Naive thymus-derived CD4-positive, alpha-beta T cell (primary cell): Measurements from ENCODE around the gene ATG5. TPM values are rescaled to one million over a fixed set of nuclear protein-coding genes. Genes with fewer than 3 reads are reported as not detected.

ENCODE experiments used
- ATAC-seq: fragments of 150-1000 bp; cut with Tn5 transposase; 2 replicates; pipeline ENCODE4 v1.10.0; 2021; ENCODE audit warnings: mild to moderate bottlenecking, moderate library complexity
- CTCF ChIA-PET: fragments of 350-600 bp; sonication (Branson Sonifier 250); formaldehyde crosslinking; loops from one replicate; lab custom pipeline; 2021; ENCODE audit warnings: antibody characterized with exemption; lab: Charles Lee
- POLR2A ChIA-PET: fragments of 350-600 bp; sonication (Branson Sonifier 250); formaldehyde crosslinking; loops from one replicate; lab custom pipeline; 2021; ENCODE audit warnings: antibody characterized with exemption, inconsistent platforms; lab: Charles Lee
- DNase-seq, 9 donors: peaks; one replicate each; pipeline versions ENCODE4 v3.0.0 to v3.0.0-alpha.2; 2020 to 2022; ENCODE audit warnings: mixed read lengths in 1 of 9
- H3K27ac ChIP-seq: one replicate; pipeline ENCODE4 v1.7.0; 2013; ENCODE audit warnings: mild to moderate bottlenecking, low read depth, low read length, moderate library complexity
- H3K27me3 ChIP-seq, 2 donors: one replicate each; pipeline ENCODE4 v1.7.0; 2013; ENCODE audit warnings: low read length in 2 of 2, mild to moderate bottlenecking in 2 of 2, moderate library complexity in 2 of 2; ENCODE audit not compliant: control insufficient read depth in 2 of 2, insufficient read depth in 2 of 2
- H3K36me3 ChIP-seq, 3 experiments: 1 replicate in 2 of 3; 2 replicates in 1 of 3; pipeline ENCODE4 v1.7.0; 2013; ENCODE audit warnings: low read length in 3 of 3, mild to moderate bottlenecking in 3 of 3, moderate library complexity in 1 of 3; ENCODE audit not compliant: insufficient read depth in 3 of 3, control insufficient read depth in 2 of 3
- H3K4me1 ChIP-seq, 2 donors: one replicate each; pipeline ENCODE4 v1.7.0; 2013; ENCODE audit warnings: low read length in 2 of 2, mild to moderate bottlenecking in 2 of 2, moderate library complexity in 1 of 2; ENCODE audit not compliant: control insufficient read depth in 2 of 2, insufficient read depth in 2 of 2
- H3K4me3 ChIP-seq: 2 replicates; pipeline ENCODE4 v1.7.0; 2013; ENCODE audit warnings: mild to moderate bottlenecking, low read length
- H3K9me3 ChIP-seq, 3 experiments: 1 replicate in 2 of 3; 2 replicates in 1 of 3; pipeline ENCODE4 v1.7.0; 2013; ENCODE audit warnings: low read length in 3 of 3; ENCODE audit not compliant: control insufficient read depth in 2 of 3
- H3K27ac Mint-ChIP-seq, 9 donors: one replicate each; pipeline ENCODE4 v1.8.0; 2020 to 2022; ENCODE audit warnings: mixed read lengths in 9 of 9, mild to moderate bottlenecking in 8 of 9, moderate library complexity in 5 of 9, inconsistent platforms in 2 of 9
- H3K27me3 Mint-ChIP-seq, 5 donors: one replicate each; pipeline ENCODE4 v1.8.0; 2021 to 2022; ENCODE audit warnings: mixed read lengths in 5 of 5, mild to moderate bottlenecking in 1 of 5
- H3K36me3 Mint-ChIP-seq, 5 donors: one replicate each; pipeline ENCODE4 v1.8.0; 2020 to 2022; ENCODE audit warnings: mixed read lengths in 5 of 5, mild to moderate bottlenecking in 3 of 5, inconsistent platforms in 1 of 5
- H3K4me1 Mint-ChIP-seq, 7 donors: one replicate each; pipeline ENCODE4 v1.8.0; 2020 to 2022; ENCODE audit warnings: mixed read lengths in 7 of 7, mild to moderate bottlenecking in 3 of 7, inconsistent platforms in 1 of 7
- H3K4me3 Mint-ChIP-seq, 10 donors: one replicate each; pipeline ENCODE4 v1.8.0; 2020 to 2022; ENCODE audit warnings: mild to moderate bottlenecking in 10 of 10, mixed read lengths in 10 of 10, moderate library complexity in 6 of 10, inconsistent platforms in 2 of 10
- H3K9me3 Mint-ChIP-seq, 11 donors: one replicate each; pipeline ENCODE4 v1.8.0; 2020 to 2022; ENCODE audit warnings: mixed read lengths in 11 of 11, mild to moderate bottlenecking in 4 of 11, inconsistent platforms in 1 of 11, moderate library complexity in 1 of 11
- intact Hi-C, 2 donors: fragments of 100-400 bp; cut with micrococcal nuclease; formaldehyde crosslinking; loops; one replicate each; pipeline ENCODE4 v1.15.1; 2023
- polyA plus RNA-seq, 2 donors: library from polyadenylated mRNA; unstranded; fragments of 300-500 nt; fragmentation: Illumina TruSeq; gene quantifications; one replicate each; pipeline ENCODE4 v1.2.3, GENCODE V29; 2021
- total RNA-seq, 6 experiments: library from RNA in 5 of 6; stranded (reverse) in 5 of 6; gene quantifications; 1 replicate in 5 of 6; 2 replicates in 1 of 6; pipeline ENCODE4 v1.2.3 and lab custom pipeline; 2021 to 2026

Gene ATG5
- total and polyA plus RNA-seq, 7 experiments from 2014 or later: 24.0 to 32.9 (median 28.8) TPM

DNA sequence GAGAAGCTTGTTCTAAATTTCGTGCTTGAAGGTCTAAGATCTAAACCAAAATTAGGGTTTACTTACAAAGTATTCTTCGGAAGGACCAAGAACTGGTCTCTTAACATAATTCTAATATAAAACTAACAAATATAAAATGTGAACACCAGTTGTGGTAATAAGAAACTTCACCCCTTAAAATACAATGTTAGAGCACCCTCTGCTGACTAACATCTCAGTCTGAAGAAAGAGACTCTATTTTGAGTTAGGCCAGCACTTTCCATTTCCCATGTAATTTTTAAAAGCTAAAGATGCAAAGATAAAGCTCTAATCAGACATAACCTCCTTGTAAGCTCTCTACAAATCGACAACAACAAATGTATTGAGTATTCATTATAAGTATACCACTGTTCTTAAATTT is 24.6 kb downstream of the ATG5 start:
- CTCF ChIA-PET: interaction anchor here (1.0 to 1.1 kb wide), 2 partner anchors 271 to 869 kb away, joined by 3 to 6 read pairs; no protein-coding TSS in a partner anchor
- H3K27me3 ChIP-seq: no peaks in the 10 kb centered on the region
- H3K36me3 ChIP-seq: no peaks in the 10 kb centered on the region
- peaks cover 0 to 9% (median 3%) of the 10 kb centered on the region in 5 donors for H3K36me3 Mint-ChIP-seq
- H3K4me1 ChIP-seq: no peaks in the 10 kb centered on the region
- no peaks in the 10 kb centered on the region for H3K27me3 Mint-ChIP-seq
- no peak for ATAC-seq
- DNase-seq: peak in 5 of 9 donors; percentile 4 to 22 (median 19)
- no peaks in the 10 kb centered on the region for H3K9me3 ChIP-seq
- H3K4me3 ChIP-seq: no peak overlapping the region
- POLR2A ChIA-PET: no interaction called here
- intact Hi-C loops: loop anchor here (1.0 to 10.0 kb wide), 8 partner anchors 210 to 1216 kb away; no protein-coding TSS in a partner anchor
- no peaks in the 10 kb centered on the region for H3K9me3 Mint-ChIP-seq
- no peak overlapping the region for H3K27ac ChIP-seq
- H3K4me1 Mint-ChIP-seq: peaks cover 4 to 32% (median 12%) of the 10 kb centered on the region in 7 donors
- peak overlapping the region in 1 of 10 donors; percentile 10 for H3K4me3 Mint-ChIP-seq
- H3K27ac Mint-ChIP-seq: no peak overlapping the region

DNA sequence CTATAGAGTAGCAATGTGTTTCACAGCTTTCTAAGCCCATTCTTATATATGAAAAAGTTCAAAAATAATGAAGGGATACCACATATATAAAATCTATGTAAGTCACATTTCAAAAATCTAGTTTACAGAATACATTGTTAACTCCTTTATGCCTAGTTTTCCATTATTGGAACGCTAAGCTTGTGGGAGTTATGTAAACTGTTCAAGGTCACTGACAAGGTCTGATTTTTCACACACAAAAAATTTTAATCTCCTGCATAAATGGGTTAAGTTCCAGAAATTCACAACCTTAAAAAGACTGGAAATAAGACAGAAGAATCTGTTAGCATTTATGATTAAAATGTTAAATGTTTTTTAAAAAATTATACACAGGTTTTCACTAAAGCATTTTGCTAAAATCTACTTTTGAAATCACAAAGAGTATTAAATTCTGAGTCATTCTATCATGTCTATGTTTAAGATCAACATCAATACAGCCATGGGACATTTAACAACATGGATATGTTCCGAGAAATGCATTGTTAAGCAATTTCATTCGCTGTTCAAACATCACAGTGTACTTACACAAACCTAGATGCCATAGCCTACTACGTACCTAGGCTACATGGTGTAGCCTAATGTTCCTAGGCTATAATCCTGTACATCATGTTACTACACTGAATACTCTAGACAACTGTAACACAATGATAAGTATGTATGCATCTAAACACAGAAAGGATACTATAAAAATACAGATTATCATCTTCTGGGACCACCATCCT is 25.4 kb downstream of the ATG5 start:
- ATAC-seq: no peak
- Mint-ChIP-seq H3K4me1 (peaks cover 4 to 27% (median 8%) of the 10 kb centered on the region in 7 donors), H3K36me3 (peaks cover 0 to 4% (median 3%) of the 10 kb centered on the region in 5 donors), H3K27me3 (no peaks in the 10 kb centered on the region), H3K27ac (no peak overlapping the region), H3K9me3 (no peaks in the 10 kb centered on the region), H3K4me3 (no peak overlapping the region)
- H3K27me3 ChIP-seq: no peaks in the 10 kb centered on the region
- ChIA-PET CTCF (interaction anchor here (0.6 to 1.0 kb wide), 2 partner anchors 35 to 869 kb away, joined by 3 to 6 read pairs; no protein-coding TSS in a partner anchor), POLR2A (no interaction called here)
- no peaks in the 10 kb centered on the region for H3K4me1 ChIP-seq
- H3K27ac ChIP-seq: no peak overlapping the region
- DNase-seq: no peak
- no peaks in the 10 kb centered on the region for H3K9me3 ChIP-seq
- no peak overlapping the region for H3K4me3 ChIP-seq
- intact Hi-C loops: loop anchor here (2.0 to 10.0 kb wide), 4 partner anchors 209 to 1215 kb away; no protein-coding TSS in a partner anchor
- no peaks in the 10 kb centered on the region for H3K36me3 ChIP-seq

DNA sequence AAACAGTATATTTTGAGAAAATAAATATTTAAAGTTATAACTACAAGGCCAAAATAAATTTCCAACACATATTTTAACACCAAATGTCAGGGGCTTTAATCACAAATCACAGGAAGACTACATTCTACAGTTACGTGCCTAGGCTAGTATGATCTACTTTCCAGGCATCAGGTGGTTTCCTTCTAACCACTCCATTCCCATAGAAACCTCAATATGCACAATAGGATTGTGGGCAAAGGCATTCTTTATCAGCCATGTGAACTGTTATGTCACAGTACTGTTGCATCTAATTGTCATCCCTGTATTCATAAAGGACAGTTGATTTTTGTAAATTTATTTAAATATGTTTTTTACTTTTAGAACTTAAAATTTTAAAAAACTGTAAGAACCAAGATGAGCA is 32.4 kb downstream of the ATG5 start:
- ATAC-seq (no peak), DNase-seq (no peak)
- H3K9me3 ChIP-seq: no peaks in the 10 kb centered on the region
- no peak overlapping the region for H3K27ac ChIP-seq
- Mint-ChIP-seq H3K36me3 (peaks cover 8 to 39% (median 26%) of the 10 kb centered on the region in 5 donors), H3K4me3 (no peak overlapping the region), H3K9me3 (peaks cover 0 to 7% (median 0%) of the 10 kb centered on the region in 11 donors), H3K4me1 (peaks cover 3 to 32% (median 17%) of the 10 kb centered on the region in 7 donors), H3K27me3 (no peaks in the 10 kb centered on the region), H3K27ac (no peak overlapping the region)
- H3K4me1 ChIP-seq: no peaks in the 10 kb centered on the region
- H3K36me3 ChIP-seq: peaks cover 0 to 15% (median 6%) of the 10 kb centered on the region in 3 experiments
- no peak overlapping the region for H3K4me3 ChIP-seq
- ChIA-PET POLR2A (interaction anchor here (0.7 kb wide), 1 partner anchor 36 kb away, joined by 4 read pairs; no protein-coding TSS in a partner anchor), CTCF (interaction anchor here (0.6 kb wide), 1 partner anchor 9 kb away, joined by 5 read pairs; no protein-coding TSS in a partner anchor)
- H3K27me3 ChIP-seq: no peaks in the 10 kb centered on the region
- intact Hi-C loops: no loop called here

DNA sequence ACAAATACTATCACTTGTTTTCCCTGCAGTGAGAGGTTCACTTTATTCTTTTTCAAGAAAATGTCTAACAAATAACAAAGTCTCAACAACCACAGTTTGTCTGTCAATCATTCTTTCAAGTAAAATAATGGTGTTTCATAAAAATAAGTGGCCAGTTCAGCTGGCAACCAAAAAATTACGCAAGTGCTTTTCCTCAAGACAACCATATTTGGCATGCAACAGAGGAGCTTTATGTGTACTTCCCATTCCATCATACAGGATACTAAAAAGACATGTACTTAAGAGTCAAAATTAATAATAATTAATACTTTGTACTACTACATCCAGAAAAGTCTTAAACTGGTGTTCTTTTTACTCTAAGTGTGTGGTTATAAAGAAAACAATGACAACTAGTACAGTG is 34.6 kb downstream of the ATG5 start:
- H3K27ac Mint-ChIP-seq: no peak overlapping the region
- H3K36me3 Mint-ChIP-seq: peaks cover 8 to 55% (median 36%) of the 10 kb centered on the region in 5 donors
- no peaks in the 10 kb centered on the region for H3K27me3 ChIP-seq
- H3K36me3 ChIP-seq: peaks cover 0 to 15% (median 6%) of the 10 kb centered on the region in 3 experiments
- ChIA-PET CTCF (no interaction called here), POLR2A (no interaction called here)
- H3K27ac ChIP-seq: no peak overlapping the region
- H3K4me3 ChIP-seq: no peak overlapping the region
- DNase-seq (no peak), ATAC-seq (no peak)
- H3K9me3 Mint-ChIP-seq: peaks cover 0 to 7% (median 0%) of the 10 kb centered on the region in 11 donors
- H3K27me3 Mint-ChIP-seq: no peaks in the 10 kb centered on the region
- H3K4me1 ChIP-seq: no peaks in the 10 kb centered on the region
- H3K4me1 Mint-ChIP-seq: peaks cover 7 to 46% (median 31%) of the 10 kb centered on the region in 7 donors
- H3K9me3 ChIP-seq: no peaks in the 10 kb centered on the region
- H3K4me3 Mint-ChIP-seq: no peak overlapping the region
- intact Hi-C loops: no loop called here

DNA sequence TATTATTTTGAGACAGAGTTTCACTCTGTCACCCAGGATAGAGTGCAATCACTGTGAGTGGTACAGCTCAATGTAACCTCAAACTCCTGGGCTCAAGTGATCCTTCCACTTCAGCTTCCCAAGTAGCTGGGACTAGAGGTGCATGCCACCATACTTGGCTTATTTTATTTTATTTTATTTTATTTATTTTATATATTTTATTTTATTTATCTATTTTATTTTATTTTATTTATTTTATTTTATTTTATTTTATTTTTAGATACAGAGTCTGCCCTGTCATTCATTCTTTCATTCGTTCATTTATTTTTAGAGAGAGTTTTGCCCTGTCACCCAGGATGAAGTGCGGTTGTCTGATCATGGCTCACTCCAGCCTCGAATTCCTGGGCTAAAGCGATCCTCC is 35.5 kb downstream of the ATG5 start:
- DNase-seq: no peak
- Histone ChIP-seq H3K4me1 (no peaks in the 10 kb centered on the region), H3K27ac (no peak overlapping the region), H3K36me3 (peaks cover 0 to 15% (median 6%) of the 10 kb centered on the region in 3 experiments), H3K9me3 (no peaks in the 10 kb centered on the region), H3K4me3 (no peak overlapping the region), H3K27me3 (no peaks in the 10 kb centered on the region)
- ATAC-seq: no peak
- peaks cover 8 to 58% (median 40%) of the 10 kb centered on the region in 5 donors for H3K36me3 Mint-ChIP-seq
- H3K27ac Mint-ChIP-seq: no peak overlapping the region
- intact Hi-C loops: no loop called here
- CTCF ChIA-PET: no interaction called here
- POLR2A ChIA-PET: no interaction called here
- H3K9me3 Mint-ChIP-seq: peaks cover 0 to 7% (median 0%) of the 10 kb centered on the region in 11 donors
- H3K4me1 Mint-ChIP-seq: peaks cover 9 to 48% (median 35%) of the 10 kb centered on the region in 7 donors
- no peaks in the 10 kb centered on the region for H3K27me3 Mint-ChIP-seq
- H3K4me3 Mint-ChIP-seq: no peak overlapping the region

DNA sequence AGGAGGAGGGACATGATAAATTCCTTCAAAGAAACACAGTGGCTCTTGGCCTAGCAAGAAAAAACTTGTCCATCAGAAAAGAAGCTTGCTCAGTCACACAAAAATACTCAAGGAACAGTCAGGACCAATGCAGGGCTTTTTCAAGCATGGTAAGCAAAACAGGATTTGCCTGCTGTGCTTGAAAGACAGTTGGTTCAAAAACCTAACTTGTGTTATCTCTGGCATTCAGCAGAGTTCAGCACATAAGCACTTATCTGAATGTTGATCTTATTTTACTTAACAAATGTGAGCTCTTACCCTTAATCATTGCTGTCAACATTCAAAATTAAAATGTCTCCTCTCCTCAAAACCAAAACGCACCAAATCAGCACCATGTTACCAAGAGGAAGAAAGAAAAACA is 38.3 kb downstream of the ATG5 start:
- CTCF ChIA-PET: interaction anchor here (0.5 kb wide), 1 partner anchor 1388 kb away, joined by 3 read pairs; no protein-coding TSS in a partner anchor
- POLR2A ChIA-PET: no interaction called here
- Histone ChIP-seq H3K9me3 (no peaks in the 10 kb centered on the region), H3K27me3 (no peaks in the 10 kb centered on the region), H3K4me3 (no peak overlapping the region), H3K4me1 (no peaks in the 10 kb centered on the region), H3K36me3 (peaks cover 0 to 8% (median 6%) of the 10 kb centered on the region in 3 experiments), H3K27ac (no peak overlapping the region)
- ATAC-seq (no peak), DNase-seq (no peak)
- Mint-ChIP-seq H3K36me3 (peaks cover 7 to 53% (median 33%) of the 10 kb centered on the region in 5 donors), H3K9me3 (peaks cover 0 to 9% (median 0%) of the 10 kb centered on the region in 11 donors), H3K27me3 (no peaks in the 10 kb centered on the region), H3K4me3 (no peak overlapping the region), H3K27ac (peak overlapping the region in 2 of 9 donors; percentile 10 to 49), H3K4me1 (peaks cover 8 to 55% (median 44%) of the 10 kb centered on the region in 7 donors)
- intact Hi-C loops: no loop called here
